Upper lobe of left lung (tissue), 6 donors: ENCODE data around the gene CCDC192. TPM values are rescaled to one million over a fixed set of nuclear protein-coding genes. Genes with fewer than 3 reads are reported as not detected.

Source experiments
- ATAC-seq, 2 donors: fragments of 200-7000 bp; cut with Tn5 transposase; one replicate each; pipeline ENCODE4 v1.9.1; 2022; ENCODE audit warnings: mild to moderate bottlenecking in 2 of 2, moderate library complexity in 2 of 2; ENCODE audit not compliant: low FRiP score in 2 of 2
- DNase-seq, 2 donors: peaks; one replicate each; pipeline ENCODE4 v3.0.0-alpha.2; 2019 to 2020
- H3K27ac ChIP-seq, 4 donors: fragments of 200-600 bp; sonication (generic); one replicate each; pipeline ENCODE4 v1.5.1; 2016 to 2019
- H3K27me3 ChIP-seq, 4 donors: fragments of 200-600 bp; sonication (generic); one replicate each; pipeline ENCODE4 v1.5.1; 2017 to 2019
- H3K36me3 ChIP-seq, 4 donors: fragments of 200-600 bp; sonication (generic); one replicate each; pipeline ENCODE4 v1.5.1; 2016 to 2019
- H3K4me1 ChIP-seq, 4 donors: fragments of 200-600 bp; sonication (generic); one replicate each; pipeline ENCODE4 v1.5.1; 2018 to 2019
- H3K4me3 ChIP-seq, 4 donors: fragments of 200-600 bp; sonication (generic); one replicate each; pipeline ENCODE4 v1.5.1; 2017 to 2019; ENCODE audit warnings: mild to moderate bottlenecking in 2 of 4, moderate library complexity in 1 of 4
- H3K9me3 ChIP-seq, 4 donors: fragments of 200-600 bp; sonication (generic); one replicate each; pipeline ENCODE4 v1.5.1; 2018 to 2019
- EP300 ChIP-seq, 4 donors: sonication (generic); formaldehyde crosslinking; IDR thresholded peaks; one replicate each; pipeline ENCODE4 v1.5.1; 2017; ENCODE audit warnings: antibody characterized with exemption in 4 of 4, control low read depth in 2 of 4
- POLR2A ChIP-seq, 4 donors: fragments of 450-650 bp; IDR thresholded peaks; one replicate each; pipeline ENCODE4 v1.5.1; 2016 to 2017; ENCODE audit warnings: antibody characterized with exemption in 4 of 4, mild to moderate bottlenecking in 2 of 4
- POLR2AphosphoS5 ChIP-seq, 2 donors: sonication (generic); formaldehyde crosslinking; IDR thresholded peaks; one replicate each; pipeline ENCODE4 v1.5.1; 2017; ENCODE audit warnings: antibody characterized with exemption in 2 of 2
- WGBS, 2 donors: methylation state at CpG; one replicate each; pipeline ENCODE4 v1.1.5; 2017 to 2018; 5-methylcytosine and 5-hydroxymethylcytosine counted together
- total RNA-seq, 6 donors: library from RNA; depleted of rRNA in 4 of 6; stranded (reverse); fragments of >200 nt in 4 of 6; gene quantifications; one replicate each; pipeline versions ENCODE4 v1.1.0 to v1.2.1, GENCODE V29; 2016 to 2021
- TF ChIP-seq, protein P1 (sequence below), 6 experiments: fragments of 450-650 bp in 4 of 6; fragments of 200-600 bp in 2 of 6; sonication (generic) in 2 of 6; IDR thresholded peaks; one replicate each; pipeline ENCODE4 v1.5.1; 2016 to 2019; ENCODE audit warnings: antibody characterized with exemption in 6 of 6
- donor health status: DM: no; HTN: no; CAD: no; lungs with moderate emphysema.
- donor health status: DM: no; HTN: yes; CAD: no; lungs with severe emphysema.

Gene CCDC192
- total RNA-seq, 6 donors from 2014 or later: 0.76 TPM; not detected in 5

DNA sequence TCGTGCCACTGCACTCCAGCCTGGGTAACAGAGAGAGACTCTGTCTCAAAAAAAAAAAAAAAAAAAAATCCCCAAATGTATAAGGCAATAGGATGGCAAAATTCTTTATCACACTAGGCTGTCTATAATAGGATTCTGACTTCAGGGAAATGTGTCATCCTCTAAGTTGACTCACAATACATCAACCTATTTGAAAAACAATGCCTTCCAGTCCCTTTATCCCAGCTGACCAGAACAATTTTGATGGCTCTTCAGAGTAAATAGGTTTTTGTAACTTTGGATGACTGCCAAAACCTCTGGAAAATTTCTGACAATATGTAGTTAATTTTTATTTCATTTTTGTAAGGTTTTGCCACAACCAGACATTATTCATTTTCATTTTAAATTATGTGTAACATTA lies 184.1 kb downstream of the CCDC192 start:
- 100% methylated on average over 1 of the region's 1 CpG; no CpG with 5 or more reads in 1 of the 2 donors for WGBS, 2 donors

DNA sequence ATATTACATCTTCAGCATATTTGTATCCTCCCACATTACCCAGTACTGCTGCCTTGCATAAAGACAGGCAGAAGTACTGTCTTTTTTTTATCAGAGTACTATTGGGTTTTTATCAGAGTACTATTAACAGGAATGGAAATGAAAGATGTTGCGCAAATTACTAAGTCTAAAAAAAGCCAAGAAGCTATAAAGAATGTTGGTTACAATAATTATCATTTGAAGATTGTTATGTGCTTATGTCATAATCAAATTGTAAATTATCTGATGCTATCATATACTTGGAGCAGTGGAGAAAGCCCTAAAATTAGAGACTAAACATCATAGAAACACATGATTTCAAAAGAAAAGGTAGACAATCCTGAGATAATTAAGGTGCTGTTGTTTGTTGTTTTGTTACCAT lies 188.8 kb downstream of the CCDC192 start:
- TF ChIP-seq POLR2AphosphoS5 (IDR thresholded peaks at IDR 0.05) (no peak), EP300 (IDR thresholded peaks at IDR 0.05) (no peak), POLR2A (IDR thresholded peaks at IDR 0.05) (no peak)
- TF ChIP-seq, protein P1, sequence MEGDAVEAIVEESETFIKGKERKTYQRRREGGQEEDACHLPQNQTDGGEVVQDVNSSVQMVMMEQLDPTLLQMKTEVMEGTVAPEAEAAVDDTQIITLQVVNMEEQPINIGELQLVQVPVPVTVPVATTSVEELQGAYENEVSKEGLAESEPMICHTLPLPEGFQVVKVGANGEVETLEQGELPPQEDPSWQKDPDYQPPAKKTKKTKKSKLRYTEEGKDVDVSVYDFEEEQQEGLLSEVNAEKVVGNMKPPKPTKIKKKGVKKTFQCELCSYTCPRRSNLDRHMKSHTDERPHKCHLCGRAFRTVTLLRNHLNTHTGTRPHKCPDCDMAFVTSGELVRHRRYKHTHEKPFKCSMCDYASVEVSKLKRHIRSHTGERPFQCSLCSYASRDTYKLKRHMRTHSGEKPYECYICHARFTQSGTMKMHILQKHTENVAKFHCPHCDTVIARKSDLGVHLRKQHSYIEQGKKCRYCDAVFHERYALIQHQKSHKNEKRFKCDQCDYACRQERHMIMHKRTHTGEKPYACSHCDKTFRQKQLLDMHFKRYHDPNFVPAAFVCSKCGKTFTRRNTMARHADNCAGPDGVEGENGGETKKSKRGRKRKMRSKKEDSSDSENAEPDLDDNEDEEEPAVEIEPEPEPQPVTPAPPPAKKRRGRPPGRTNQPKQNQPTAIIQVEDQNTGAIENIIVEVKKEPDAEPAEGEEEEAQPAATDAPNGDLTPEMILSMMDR (IDR thresholded peaks at IDR 0.05): no peak
- H3K27ac ChIP-seq: no peak overlapping the region
- H3K4me3 ChIP-seq: no peak overlapping the region
- peaks cover 0 to 16% (median 0%) of the 10 kb centered on the region in 4 donors for H3K4me1 ChIP-seq
- ATAC-seq (no peak), DNase-seq (no peak)
- WGBS, 2 donors: 90 to 98% methylated on average over 1 of the region's 1 CpG
- no peaks in the 10 kb centered on the region for H3K36me3 ChIP-seq
- H3K9me3 ChIP-seq: no peaks in the 10 kb centered on the region
- no peaks in the 10 kb centered on the region for H3K27me3 ChIP-seq

More for the DNA sequence above, 184.1 kb downstream of the CCDC192 start:
- Histone ChIP-seq H3K36me3 (no peaks in the 10 kb centered on the region), H3K9me3 (no peaks in the 10 kb centered on the region), H3K4me1 (peaks cover 4 to 17% (median 8%) of the 10 kb centered on the region in 4 donors), H3K27ac (no peak overlapping the region), H3K4me3 (no peak overlapping the region), H3K27me3 (no peaks in the 10 kb centered on the region)
- ATAC-seq: no peak
- TF ChIP-seq EP300 (IDR thresholded peaks at IDR 0.05) (no peak), POLR2AphosphoS5 (IDR thresholded peaks at IDR 0.05) (no peak), POLR2A (IDR thresholded peaks at IDR 0.05) (no peak)
- TF ChIP-seq, protein P1 (IDR thresholded peaks at IDR 0.05): no peak
- no peak for DNase-seq

DNA sequence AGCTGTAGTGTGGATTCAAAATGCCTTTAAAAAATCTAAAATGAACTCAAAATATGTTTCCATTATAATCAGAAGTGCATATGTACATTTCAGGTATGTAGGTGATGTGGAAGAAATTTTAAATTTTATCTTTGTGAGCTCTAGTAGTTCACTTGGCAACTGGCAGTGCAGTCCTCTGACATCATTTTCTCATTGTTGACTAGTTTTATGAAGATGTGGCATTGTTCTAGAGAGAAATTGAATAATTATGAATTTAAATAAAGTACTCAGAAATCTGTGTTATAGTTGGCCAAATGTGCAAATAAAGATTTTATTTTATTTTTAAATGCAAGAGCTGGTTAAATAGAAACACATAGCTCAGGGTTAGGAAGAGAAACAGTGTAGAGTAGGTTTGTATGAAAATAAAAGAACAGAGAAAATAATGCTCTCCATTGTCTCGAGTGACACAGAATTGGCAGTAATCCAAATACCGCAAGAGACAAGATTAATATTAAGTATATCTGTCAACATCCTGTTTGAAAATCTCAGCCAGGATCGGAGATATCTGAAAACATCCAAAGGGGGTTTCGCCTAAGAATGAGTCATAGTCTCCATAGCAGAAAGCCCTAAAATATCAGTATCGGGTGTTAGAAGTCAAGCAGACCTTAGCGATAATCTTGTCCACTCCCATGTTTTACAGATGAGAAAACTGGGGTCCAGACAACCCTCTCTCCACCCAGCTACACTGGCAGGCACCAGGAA lies 189.4 kb downstream of the CCDC192 start:
- no peak overlapping the region for H3K4me3 ChIP-seq
- peak overlapping the region in 2 of 4 donors; percentile 5 to 61 for H3K27ac ChIP-seq
- no peaks in the 10 kb centered on the region for H3K36me3 ChIP-seq
- DNase-seq: no peak
- TF ChIP-seq POLR2A (IDR thresholded peaks at IDR 0.05): no peak
- TF ChIP-seq EP300 (IDR thresholded peaks at IDR 0.05): no peak
- TF ChIP-seq POLR2AphosphoS5 (IDR thresholded peaks at IDR 0.05): no peak
- TF ChIP-seq, protein P1 (IDR thresholded peaks at IDR 0.05): no peak
- ATAC-seq: no peak
- H3K27me3 ChIP-seq: no peaks in the 10 kb centered on the region
- WGBS, 2 donors: 35 to 46% methylated on average over 6 of the region's 6 CpGs
- no peaks in the 10 kb centered on the region for H3K9me3 ChIP-seq
- H3K4me1 ChIP-seq: peaks cover 0 to 16% (median 0%) of the 10 kb centered on the region in 4 donors

DNA sequence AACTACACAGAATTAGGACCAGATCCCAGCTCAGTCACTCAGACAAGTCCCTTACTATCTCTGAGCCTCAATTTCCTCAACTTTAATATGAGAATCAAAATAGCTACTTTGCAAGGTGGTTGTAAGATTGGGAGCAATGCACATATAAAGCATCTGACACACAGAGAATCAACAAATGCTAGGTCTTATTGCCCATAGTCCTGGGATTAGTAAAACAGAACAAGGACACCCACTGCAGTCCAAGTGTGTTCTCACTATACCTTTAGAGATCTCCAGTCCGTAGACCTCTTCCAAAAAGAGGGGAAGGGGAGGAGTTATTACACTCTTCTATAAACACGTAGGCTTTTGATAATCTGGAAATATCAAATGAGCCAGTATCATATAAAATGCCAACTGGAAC lies 190.0 kb downstream of the CCDC192 start:
- TF ChIP-seq, protein P1 (IDR thresholded peaks at IDR 0.05): no peak
- TF ChIP-seq POLR2A (IDR thresholded peaks at IDR 0.05) (no peak), EP300 (IDR thresholded peaks at IDR 0.05) (no peak), POLR2AphosphoS5 (IDR thresholded peaks at IDR 0.05) (no peak)
- peak overlapping the region in 2 of 4 donors; percentile 5 to 61 for H3K27ac ChIP-seq

More for the DNA sequence above, 190.0 kb downstream of the CCDC192 start:
- 60 to 68% methylated on average over 2 of the region's 2 CpGs for WGBS, 2 donors
- Histone ChIP-seq H3K27me3 (no peaks in the 10 kb centered on the region), H3K4me1 (peaks cover 0 to 16% (median 0%) of the 10 kb centered on the region in 4 donors), H3K36me3 (no peaks in the 10 kb centered on the region), H3K9me3 (no peaks in the 10 kb centered on the region), H3K4me3 (no peak overlapping the region)
- ATAC-seq: no peak
- DNase-seq: no peak
